Brain pericyte (primary cell): ENCODE results near the gene EHBP1L1.

Source experiments
- DNase-seq: peaks from one replicate; pipeline ENCODE4 v3.0.0-alpha.2; 2012; ENCODE audit warnings: low read depth, low spot score

The EHBP1L1 gene

DNA sequence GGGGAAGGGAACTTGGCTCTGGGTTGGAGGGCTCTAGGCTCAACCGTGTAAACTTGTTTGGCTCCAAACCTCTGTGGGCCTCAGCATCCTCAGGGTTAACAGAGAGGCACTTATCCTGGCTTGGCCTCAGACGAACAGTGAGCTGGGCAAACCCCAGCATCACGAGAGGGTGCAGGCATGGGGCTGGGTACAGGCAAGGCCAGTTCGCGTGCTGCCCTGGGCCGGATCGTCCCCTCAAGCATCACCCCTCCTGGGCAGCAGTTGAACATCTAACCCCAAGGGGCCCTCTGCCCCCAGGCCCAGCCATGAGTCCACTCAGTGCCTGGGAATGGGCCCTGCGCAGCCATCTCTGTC is 1.9 kb downstream of the EHBP1L1 start:
- no peak for DNase-seq

DNA sequence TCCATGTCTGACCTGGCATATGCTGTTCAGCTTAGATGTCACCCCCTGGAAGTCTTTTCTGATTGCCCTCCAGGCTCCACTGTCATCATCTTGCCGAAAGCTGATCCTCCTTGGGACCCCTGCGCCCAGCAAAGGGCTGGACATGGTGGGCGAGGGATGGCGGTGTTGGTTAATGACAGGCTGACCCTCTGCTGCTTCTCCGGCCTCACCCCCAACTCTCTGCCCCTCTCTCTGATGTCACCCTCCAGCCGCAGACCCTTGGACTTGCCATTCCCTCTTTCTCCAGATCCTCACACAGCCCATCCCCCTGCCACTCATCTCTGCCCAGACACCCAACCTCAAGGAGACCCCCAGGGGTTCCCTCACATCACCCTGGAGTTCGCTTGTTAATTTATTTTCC is 2.3 kb downstream of the EHBP1L1 start:
- DNase-seq = no peak

- no peak for DNase-seq
These were observed 2.8 kb downstream of the EHBP1L1 start for GRCh38 chr11:65578667-65579066.

- DNase-seq = no peak
These were observed 3.4 kb downstream of the EHBP1L1 start for GRCh38 chr11:65579291-65579690.

DNA sequence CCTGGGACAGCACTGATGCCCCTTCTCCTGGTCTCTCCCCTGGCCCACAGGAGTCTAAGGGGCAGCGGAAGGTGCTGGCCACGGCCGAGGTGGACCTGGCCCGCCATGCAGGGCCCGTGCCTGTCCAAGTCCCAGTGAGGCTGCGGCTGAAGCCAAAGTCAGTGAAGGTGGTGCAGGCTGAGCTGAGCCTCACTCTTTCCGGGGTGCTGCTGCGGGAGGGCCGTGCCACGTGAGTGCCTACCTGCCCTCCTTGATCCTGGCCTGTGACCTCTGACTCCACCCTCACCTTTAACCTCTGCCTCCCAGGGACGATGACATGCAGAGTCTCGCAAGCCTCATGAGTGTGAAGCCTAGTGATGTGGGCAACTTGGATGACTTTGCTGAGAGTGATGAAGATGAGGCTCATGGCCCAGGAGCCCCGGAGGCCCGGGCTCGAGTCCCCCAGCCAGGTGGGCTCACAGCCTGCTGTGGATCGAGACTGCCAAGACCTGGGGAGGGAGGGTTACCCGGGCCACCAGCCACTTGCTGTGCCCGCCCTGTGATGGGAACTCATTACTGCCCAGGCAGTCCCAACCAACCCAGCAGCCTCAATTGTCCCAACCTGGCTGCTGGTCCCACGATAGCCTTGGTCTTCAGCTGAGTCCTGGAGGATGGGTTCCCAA is 4.3 kb downstream of the EHBP1L1 start:
- no peak for DNase-seq

DNA sequence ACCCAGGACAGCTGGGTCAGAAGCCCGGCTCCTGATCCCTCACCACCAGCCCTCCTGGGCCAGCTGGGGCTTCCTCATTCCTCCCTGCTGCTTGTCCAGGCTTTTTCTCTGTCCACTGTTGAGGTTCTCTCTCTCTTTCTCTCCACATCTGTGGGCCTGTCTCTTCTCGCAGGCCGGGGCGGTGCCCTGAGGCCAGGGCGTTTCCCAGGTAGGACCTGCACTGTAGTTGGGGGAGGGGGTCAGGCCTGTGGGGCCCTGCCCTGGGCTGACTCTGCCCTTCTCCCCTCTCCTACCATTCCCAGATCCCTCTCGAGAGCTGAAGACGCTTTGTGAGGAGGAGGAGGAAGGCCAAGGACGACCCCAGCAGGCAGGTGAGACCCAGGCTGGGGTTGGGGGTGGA is 4.9 kb downstream of the EHBP1L1 start:
- DNase-seq = no peak

DNA sequence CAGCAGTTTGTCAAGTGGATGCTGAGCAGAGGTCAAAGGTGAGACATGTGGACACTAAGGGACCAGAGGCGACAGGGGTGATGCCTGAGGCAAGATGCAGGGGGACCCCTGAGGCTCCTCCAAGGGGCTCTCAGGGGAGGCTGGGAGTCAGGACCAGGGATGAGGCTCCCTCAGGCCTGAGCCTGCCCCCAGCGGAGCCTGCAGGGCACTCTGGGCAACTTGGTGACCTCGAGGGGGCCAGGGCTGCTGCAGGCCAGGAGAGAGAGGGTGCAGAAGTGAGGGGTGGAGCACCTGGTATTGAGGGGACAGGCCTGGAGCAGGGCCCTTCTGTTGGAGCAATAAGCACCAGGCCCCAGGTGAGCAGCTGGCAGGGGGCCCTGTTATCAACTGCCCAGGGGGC is 6.1 kb downstream of the EHBP1L1 start:
- no peak for DNase-seq

DNA sequence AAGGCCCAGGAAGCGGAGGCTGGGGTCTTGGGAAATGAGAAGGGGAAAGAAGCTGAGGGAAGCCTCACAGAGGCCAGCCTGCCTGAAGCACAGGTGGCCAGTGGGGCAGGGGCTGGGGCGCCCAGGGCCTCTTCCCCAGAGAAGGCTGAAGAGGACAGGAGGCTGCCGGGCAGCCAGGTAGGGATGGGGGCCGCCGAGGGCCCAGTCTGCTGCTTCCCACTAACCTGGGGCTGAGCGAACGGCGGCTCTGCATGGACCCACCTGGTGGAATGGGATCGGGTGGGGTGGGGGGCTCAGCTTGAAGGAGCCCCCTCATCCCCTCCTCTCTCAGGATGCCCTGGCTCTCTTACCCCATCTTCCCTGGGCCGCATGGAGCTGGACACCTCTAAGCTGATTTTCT is 7.7 kb downstream of the EHBP1L1 start:
- DNase-seq = no peak

DNA sequence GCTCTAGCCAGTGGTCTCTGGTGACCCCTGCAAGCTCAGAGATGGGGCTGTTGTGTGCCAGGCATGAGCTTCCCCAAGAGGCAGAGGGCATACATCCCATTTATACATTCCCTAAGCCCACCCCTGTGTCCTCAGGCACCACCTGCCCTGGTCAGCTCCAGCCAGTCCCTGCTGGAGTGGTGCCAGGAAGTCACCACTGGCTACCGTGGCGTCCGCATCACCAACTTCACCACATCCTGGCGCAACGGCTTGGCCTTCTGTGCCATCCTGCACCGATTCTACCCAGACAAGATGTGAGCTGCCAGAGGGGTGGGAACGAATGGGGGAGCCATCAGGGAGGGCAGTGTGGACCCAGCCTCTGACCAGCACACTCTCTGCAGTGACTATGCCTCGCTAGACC is 8.3 kb downstream of the EHBP1L1 start:
- no peak for DNase-seq

GRCh38 chr11:65584723-65585171 is 8.9 kb downstream of the EHBP1L1 start:
- DNase-seq = no peak

GRCh38 chr11:65585396-65586246 is 9.8 kb downstream of the EHBP1L1 start:
- no peak for DNase-seq

GRCh38 chr11:65586247-65586630 is 10.4 kb downstream of the EHBP1L1 start:
- DNase-seq = no peak

- DNase-seq = no peak
These were observed 10.8 kb downstream of the EHBP1L1 start for GRCh38 chr11:65586676-65587075.

DNA sequence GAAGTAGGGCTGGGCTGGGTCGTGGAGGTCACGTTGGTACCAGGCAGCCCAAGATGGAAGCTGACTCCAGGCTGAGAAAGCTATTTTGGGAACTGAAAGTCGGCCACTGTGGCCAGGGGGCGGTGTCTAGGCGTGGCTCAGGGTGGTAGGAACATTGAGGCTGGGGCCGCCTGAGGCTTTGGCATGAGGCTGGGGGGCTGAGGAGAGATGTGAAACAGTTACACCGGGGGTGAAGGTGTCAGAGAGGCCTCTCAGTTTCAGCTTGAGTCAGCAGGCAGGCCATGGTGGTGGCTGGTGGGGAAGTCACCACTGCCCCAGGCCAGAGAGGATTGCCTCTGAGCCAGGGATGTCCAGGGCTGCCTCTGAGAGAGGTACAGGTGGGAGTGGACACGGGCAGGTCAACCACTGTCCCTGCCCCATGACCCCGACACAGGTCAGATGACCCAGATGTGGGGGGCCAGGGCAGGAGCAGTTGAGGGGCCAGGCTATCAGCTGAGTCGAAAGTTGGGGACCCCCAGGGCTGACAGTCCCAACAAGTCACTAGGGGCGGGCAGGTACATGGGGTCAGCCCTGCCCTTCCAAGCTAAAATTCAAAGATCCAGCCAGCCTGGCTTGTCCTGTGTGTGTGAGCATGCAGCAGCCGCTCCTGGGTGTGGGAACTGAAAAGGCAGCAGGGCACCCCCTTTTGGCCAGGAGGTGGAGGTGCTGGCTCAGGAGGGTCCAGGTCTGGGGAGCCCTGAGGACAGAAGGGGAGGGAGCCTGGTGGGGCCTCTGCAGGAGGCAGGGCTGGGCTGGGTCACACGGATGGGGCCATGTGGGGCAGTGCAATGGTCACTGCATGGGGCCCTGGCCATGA is 12.6 kb downstream of the EHBP1L1 start:
- DNase-seq = no peak

GRCh38 chr11:65589444-65590239 is 13.8 kb downstream of the EHBP1L1 start:
- DNase-seq = no peak

- no peak for DNase-seq
These were observed 14.4 kb downstream of the EHBP1L1 start for GRCh38 chr11:65590240-65590738.

GRCh38 chr11:65591939-65592857 is 16.3 kb downstream of the EHBP1L1 start:
- no peak for DNase-seq

- no peak for DNase-seq
These were observed 17.1 kb downstream of the EHBP1L1 start for GRCh38 chr11:65592858-65593517.

DNA sequence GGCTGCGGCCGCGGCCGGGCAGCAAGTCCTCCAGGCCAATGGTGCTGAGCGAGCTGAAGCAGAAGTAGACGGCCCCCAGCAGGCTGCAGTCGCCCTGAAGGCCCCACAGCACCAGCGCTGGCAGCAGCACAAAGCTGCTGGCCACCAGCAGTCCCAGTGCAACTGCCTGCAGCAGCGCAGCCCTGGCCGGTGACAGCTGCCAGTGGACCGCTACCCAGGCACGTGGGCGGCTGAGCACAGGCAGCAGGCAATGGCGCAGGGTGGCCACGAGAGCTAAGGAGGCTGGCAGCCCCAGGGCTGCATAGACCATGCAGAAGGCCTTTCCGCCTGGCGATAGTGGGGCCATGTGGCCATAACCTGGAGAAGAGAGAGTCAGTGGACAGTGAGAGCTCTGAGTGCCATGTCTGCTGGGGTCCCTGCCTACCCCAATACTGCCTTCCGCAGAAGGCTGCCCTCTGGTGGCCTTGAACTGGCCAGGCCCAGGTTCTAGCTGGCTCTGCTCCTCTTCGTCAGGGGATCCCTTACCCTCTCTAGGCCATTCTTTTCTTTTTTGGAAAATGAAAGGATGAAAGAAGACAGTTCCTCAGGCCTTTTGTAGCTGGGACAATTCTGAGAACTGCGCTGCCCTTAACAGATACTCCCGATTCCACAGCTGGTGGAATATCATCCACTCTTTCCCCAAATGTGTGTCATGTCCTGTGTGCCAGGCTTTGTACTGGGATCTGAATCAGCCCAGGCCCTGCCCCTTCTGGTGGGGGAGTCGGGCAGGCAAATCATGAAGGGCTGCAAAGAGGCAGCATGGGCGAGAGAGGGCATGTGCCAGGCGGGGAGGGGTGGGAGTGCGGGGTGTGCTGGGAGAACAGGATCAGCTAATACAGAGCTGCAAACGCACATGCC is 17.9 kb downstream of the EHBP1L1 start:
- no peak for DNase-seq
